22Rv1 (cell line): ENCODE measurements around the gene GATM.

Source experiments
- H3K27ac ChIP-seq: fragments of 450-650 bp; 2 replicates; pipeline ENCODE4 v1.5.1; 2017
- ZFX ChIP-seq: fragments of 450-650 bp; IDR thresholded peaks from 2 replicates; pipeline ENCODE4 v1.6.1; 2017; ENCODE audit warnings: antibody characterized with exemption, borderline replicate concordance
- TF ChIP-seq, protein P1 (sequence below): fragments of 450-650 bp; IDR thresholded peaks from 2 replicates; pipeline ENCODE4 v1.5.1; 2017; ENCODE audit warnings: mild to moderate bottlenecking

The GATM gene

DNA sequence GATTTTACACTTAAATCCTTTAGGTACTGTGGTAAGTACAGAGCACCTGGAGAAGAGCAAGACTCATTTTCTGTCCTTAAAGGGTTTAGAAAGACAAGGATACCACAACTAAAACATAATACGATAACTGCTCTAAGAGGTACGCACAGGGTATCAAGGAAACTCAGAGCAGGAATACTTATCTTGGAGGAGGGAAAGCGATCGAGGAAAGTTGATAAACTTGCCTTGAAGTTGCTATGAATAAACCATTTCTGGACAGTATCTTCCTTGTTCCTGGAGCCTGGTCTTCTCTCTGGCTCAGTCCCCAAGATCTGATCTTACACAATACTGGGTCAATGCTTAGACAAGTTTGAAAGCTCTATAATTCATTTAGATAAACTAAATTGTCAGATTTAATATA, 17.6 kb upstream of the GATM start:
- TF ChIP-seq ZFX: no peak
- TF ChIP-seq, protein P1, sequence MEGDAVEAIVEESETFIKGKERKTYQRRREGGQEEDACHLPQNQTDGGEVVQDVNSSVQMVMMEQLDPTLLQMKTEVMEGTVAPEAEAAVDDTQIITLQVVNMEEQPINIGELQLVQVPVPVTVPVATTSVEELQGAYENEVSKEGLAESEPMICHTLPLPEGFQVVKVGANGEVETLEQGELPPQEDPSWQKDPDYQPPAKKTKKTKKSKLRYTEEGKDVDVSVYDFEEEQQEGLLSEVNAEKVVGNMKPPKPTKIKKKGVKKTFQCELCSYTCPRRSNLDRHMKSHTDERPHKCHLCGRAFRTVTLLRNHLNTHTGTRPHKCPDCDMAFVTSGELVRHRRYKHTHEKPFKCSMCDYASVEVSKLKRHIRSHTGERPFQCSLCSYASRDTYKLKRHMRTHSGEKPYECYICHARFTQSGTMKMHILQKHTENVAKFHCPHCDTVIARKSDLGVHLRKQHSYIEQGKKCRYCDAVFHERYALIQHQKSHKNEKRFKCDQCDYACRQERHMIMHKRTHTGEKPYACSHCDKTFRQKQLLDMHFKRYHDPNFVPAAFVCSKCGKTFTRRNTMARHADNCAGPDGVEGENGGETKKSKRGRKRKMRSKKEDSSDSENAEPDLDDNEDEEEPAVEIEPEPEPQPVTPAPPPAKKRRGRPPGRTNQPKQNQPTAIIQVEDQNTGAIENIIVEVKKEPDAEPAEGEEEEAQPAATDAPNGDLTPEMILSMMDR: no peak
- no peak overlapping the region for H3K27ac ChIP-seq

DNA sequence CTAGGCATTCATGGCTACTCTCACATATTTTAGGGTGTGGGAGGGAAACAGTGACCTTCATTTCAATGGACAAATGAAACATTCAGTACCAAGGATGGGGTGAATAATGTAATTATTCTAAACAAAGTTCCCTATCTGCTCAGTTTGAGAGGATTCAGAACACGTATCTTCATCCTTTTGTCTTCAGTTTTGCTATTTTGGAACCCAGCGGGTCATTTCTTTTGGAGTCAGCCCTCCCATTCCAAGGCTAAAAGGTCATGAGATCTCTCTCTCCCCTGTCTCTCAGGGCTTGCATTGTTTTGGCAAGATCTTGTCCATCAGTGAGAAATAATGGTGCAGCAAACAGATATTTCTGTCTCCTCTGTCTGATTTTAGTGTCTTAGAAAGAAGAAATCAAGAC, 16.3 kb upstream of the GATM start:
- H3K27ac ChIP-seq: no peak overlapping the region
- no peak for TF ChIP-seq ZFX
- TF ChIP-seq, protein P1: no peak

DNA sequence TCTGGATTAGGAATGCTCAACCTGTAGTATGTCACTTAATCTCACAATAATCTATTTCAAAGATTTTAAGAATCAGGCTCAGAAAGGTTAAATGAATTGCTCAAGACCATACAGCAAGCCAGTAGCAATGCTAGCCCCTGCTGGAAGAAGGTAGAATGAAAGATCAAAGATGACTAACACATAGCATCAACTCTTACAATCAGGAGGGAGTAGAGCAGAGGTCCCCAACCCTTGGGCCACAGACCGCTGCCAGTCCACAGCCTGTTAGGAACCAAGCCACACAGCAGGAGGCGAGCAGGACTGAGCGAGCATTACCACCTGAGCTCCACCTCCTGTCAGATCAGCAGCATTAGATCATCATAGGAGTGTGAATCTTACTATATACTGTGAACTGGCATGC, 15.5 kb upstream of the GATM start:
- TF ChIP-seq, protein P1: peak; percentile 34
- no peak for TF ChIP-seq ZFX

DNA sequence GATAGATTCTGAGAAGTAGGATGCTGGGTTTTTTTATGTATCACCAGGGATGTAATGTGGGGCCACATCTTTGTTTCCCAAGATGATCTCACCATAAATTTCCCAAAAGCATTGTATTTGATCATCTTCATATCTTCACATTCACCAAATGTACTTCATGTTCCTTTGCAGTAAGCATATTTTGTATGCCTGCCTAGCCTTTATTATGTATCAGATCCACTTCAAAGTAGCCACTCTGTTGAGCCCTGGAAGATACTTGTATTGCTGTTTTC, 14.2 kb upstream of the GATM start:
- TF ChIP-seq, protein P1: no peak
- TF ChIP-seq ZFX: no peak

More for the DNA sequence above, 15.5 kb upstream of the GATM start:
- H3K27ac ChIP-seq: no peak overlapping the region

DNA sequence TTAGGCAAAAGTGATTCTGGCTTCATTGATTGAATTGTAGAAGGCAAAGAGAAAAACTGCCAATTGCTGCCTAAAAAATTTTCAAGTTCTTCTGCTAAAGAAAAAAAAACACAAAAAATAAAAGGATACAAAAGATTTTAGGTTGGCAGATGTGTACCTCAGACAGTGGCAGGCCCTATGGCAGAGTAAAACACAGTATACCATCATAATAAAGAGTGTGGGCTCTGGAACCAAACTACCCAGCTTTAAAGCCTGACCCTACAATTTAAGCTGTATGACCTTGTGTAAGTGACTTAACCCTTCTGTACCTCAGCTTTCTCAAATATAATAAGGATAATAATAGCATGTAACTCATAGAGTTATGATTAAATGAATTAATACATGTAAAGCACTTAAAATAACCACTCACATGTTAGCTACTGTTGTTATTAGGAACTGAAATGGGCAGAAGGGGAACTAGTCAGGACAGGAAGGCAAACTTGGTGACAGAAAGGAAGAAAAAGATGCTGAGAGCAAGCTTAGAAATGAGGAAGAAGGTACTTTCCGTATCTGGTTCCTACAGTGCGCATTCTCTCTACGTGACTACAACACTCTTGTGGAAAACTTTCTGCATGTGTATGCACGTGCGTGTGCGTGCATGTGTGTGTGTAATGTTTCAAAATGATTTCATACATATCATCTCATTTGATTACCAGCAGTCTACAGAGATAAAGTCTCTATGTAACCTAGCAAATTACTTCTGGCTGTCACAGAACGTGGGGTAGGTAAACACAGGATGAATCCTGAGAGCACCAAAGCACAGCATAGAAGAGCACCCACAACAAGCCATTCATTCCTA, 13.6 kb upstream of the GATM start:
- TF ChIP-seq ZFX: no peak
- TF ChIP-seq, protein P1: no peak
- H3K27ac ChIP-seq: no peak overlapping the region

More for the DNA sequence above, 14.2 kb upstream of the GATM start:
- H3K27ac ChIP-seq: no peak overlapping the region

DNA sequence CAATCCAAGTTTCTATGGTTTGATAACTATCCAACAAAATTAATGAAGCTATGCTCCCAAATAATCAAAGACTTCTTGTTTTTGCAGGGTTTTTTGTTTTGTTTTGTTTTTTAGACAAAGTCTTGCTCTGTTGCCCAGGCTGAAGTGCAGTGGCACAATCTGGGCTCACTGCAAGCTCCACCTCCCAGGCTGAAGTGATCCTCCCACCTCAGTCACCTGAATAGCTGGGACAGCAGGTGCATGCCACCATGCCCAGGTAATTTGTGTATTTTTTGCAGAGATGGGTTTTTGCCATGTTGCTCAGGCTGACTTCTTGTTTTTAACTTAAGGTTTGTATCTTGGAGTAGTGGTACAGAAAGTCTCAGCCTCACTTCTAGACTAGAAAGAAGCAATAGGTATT, 11.0 kb upstream of the GATM start:
- no peak overlapping the region for H3K27ac ChIP-seq
- TF ChIP-seq ZFX: no peak
- TF ChIP-seq, protein P1: no peak

DNA sequence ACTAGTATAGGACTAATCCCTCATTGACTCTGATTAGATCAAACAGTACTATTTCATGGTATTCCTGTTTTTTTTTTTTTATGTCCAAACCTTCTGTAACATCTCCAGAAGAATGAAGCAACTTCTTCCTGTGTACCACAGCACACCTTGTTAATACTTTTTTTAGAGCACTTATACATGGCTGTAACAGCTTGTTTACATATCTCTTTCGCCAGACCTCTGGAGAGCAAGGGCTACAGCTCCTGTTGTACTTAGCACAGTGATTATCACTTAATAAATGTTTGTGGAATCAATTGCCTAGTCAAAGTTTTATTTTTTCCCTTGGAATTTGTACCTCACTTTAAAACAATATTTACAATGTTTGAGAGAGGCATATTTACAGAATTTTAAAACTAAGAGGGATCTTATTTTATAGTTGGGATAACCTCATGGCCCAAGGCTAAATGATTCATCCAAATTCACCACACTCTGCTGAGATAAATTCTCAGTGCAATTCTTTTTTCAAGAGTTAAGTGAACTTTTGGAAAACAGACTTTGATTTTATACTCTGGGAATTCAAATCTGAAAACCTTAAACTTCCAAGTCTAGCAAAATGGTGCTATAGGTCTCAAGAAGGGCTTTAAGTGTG, 9.2 kb upstream of the GATM start:
- TF ChIP-seq, protein P1: no peak
- no peak for TF ChIP-seq ZFX
- H3K27ac ChIP-seq: no peak overlapping the region
